Mesodermal cell (in vitro differentiated cells): Measurements from ENCODE around the gene UBASH3B.
"Not testable (repeated sequence)": the region's sequence is repeated elsewhere in the genome, so short reads cannot be mapped to it uniquely, and the experiment has no call there.

Experiments
- H3K27ac ChIP-seq: 2 replicates; pipeline ENCODE4 v1.7.0; 2013; ENCODE audit warnings: mild to moderate bottlenecking, low read depth, low read length, moderate library complexity; ENCODE audit not compliant: severe bottlenecking
- H3K36me3 ChIP-seq: 2 replicates; pipeline ENCODE4 v1.7.1; 2013; ENCODE audit warnings: mild to moderate bottlenecking, low read length, moderate library complexity; ENCODE audit not compliant: control insufficient read depth, insufficient read depth
- H3K4me1 ChIP-seq: one replicate; pipeline ENCODE4 v1.7.1; 2013; ENCODE audit warnings: mild to moderate bottlenecking, low read length; ENCODE audit not compliant: insufficient read depth, control insufficient read depth, poor library complexity, severe bottlenecking
- H3K4me3 ChIP-seq: 2 replicates; pipeline ENCODE4 v1.7.0; 2013; ENCODE audit warnings: low read length, control low read depth, mild to moderate bottlenecking; ENCODE audit not compliant: insufficient read depth, poor library complexity, severe bottlenecking; ENCODE audit errors: extremely low read depth
- H3K9me3 ChIP-seq: 2 replicates; pipeline ENCODE4 v1.7.1; 2013; ENCODE audit warnings: mild to moderate bottlenecking, low read length, moderate library complexity; ENCODE audit not compliant: control insufficient read depth
- WGBS, 2 experiments: methylation state at CpG; one replicate each; pipeline ENCODE4 v1.1.5; 2013; ENCODE audit warnings: missing lambda C conversion rate in 2 of 2; ENCODE audit not compliant: insufficient coverage in 2 of 2; 5-methylcytosine and 5-hydroxymethylcytosine counted together

Gene UBASH3B

GRCh38 chr11:122853261-122853660, 197.7 kb downstream of the UBASH3B start:
- no peaks in the 10 kb centered on the region for H3K9me3 ChIP-seq
- peaks cover 21% of the 10 kb centered on the region for H3K4me1 ChIP-seq
- no peak overlapping the region for H3K4me3 ChIP-seq
- WGBS, 2 experiments: 91 to 100% methylated on average over 8 to 9 of the region's 11 CpGs
- H3K27ac ChIP-seq: no peak overlapping the region
- no peaks in the 10 kb centered on the region for H3K36me3 ChIP-seq

GRCh38 chr11:122853971-122854446, 198.5 kb downstream of the UBASH3B start:
- no peaks in the 10 kb centered on the region for H3K9me3 ChIP-seq
- no peak overlapping the region for H3K4me3 ChIP-seq
- H3K4me1 ChIP-seq: peaks cover 21% of the 10 kb centered on the region
- 14 to 100% methylated on average over 1 of the region's 3 CpGs for WGBS, 2 experiments
- no peak overlapping the region for H3K27ac ChIP-seq
- no peaks in the 10 kb centered on the region for H3K36me3 ChIP-seq

GRCh38 chr11:122861631-122862030, 206.1 kb downstream of the UBASH3B start:
- 40% methylated on average over 1 of the region's 3 CpGs; no CpG with 5 or more reads in 1 of the 2 experiments for WGBS, 2 experiments
- Histone ChIP-seq H3K4me3 (no peak overlapping the region), H3K27ac (no peak overlapping the region), H3K36me3 (no peaks in the 10 kb centered on the region), H3K9me3 (no peaks in the 10 kb centered on the region), H3K4me1 (peaks cover 4% of the 10 kb centered on the region)

GRCh38 chr11:122862091-122862490, 206.6 kb downstream of the UBASH3B start:
- 83% methylated on average over 1 of the region's 1 CpG; no CpG with 5 or more reads in 1 of the 2 experiments for WGBS, 2 experiments
- H3K27ac ChIP-seq: no peak overlapping the region
- H3K9me3 ChIP-seq: no peaks in the 10 kb centered on the region
- H3K4me3 ChIP-seq: no peak overlapping the region
- no peaks in the 10 kb centered on the region for H3K4me1 ChIP-seq
- H3K36me3 ChIP-seq: no peaks in the 10 kb centered on the region

GRCh38 chr11:122863154-122863553, 207.6 kb downstream of the UBASH3B start:
- not testable (repeated sequence) for H3K9me3 ChIP-seq, H3K4me1 ChIP-seq, H3K27ac ChIP-seq, H3K36me3 ChIP-seq, H3K4me3 ChIP-seq
- 88% methylated on average over 1 of the region's 1 CpG; no CpG with 5 or more reads in 1 of the 2 experiments for WGBS, 2 experiments

DNA sequence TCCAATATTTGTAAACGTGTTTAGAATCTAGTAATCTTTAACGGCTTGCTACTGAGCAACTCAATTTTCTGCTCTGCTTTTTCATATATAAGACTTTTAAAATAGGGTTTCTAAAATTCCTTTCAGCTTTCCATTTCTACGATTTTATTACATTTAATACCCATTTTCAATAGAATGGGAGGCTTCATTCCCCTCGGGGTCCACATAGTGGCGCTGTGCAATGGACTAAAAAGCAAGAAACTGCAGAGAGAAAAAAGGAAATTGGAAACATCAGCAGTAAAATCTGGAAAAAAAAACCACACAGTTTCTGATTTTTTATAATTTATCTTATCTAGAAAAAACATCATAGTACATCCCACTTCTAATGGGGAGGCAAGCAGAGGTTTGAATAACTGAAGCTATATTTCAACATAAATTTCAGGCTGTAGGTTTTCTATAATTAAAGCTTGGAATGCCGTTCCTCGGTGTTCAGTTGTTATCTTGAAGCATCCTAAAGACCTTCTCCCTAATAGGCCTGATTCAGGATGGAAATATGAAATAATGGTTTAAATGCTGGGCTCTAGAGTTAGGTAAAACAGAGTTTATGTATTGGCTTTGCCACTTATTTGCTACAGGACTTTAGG, 208.3 kb downstream of the UBASH3B start:
- H3K27ac ChIP-seq: no peak overlapping the region
- no peaks in the 10 kb centered on the region for H3K4me1 ChIP-seq
- H3K4me3 ChIP-seq: no peak overlapping the region
- H3K9me3 ChIP-seq: no peaks in the 10 kb centered on the region
- H3K36me3 ChIP-seq: no peaks in the 10 kb centered on the region
- WGBS, 2 experiments: no CpG with 5 or more reads among the region's 7 CpGs
